MCF 10A (cell line): ENCODE measurements around the gene SPAG16. TPM values are rescaled to one million over a fixed set of nuclear protein-coding genes. Genes with fewer than 3 reads are reported as not detected.

ENCODE experiments used
- BruUV-seq: library from RNA; stranded (reverse); fragments of 400-500 nt; replicated peaks from 2 replicates; lab custom pipeline; 2021; lab: Mats Ljungman, UMichigan
- CTCF ChIA-PET: fragments of 300-600 bp; sonication (Branson Sonifier 250); formaldehyde crosslinking; extraction: SDS; loops from one replicate; lab custom pipeline; 2021; ENCODE audit warnings: antibody characterized with exemption, inconsistent platforms; lab: Yijun Ruan, JAX
- POLR2A ChIA-PET: fragments of 300-600, 350-650 bp; sonication (Branson Sonifier 250); formaldehyde crosslinking; extraction: SDS; loops from one replicate; lab custom pipeline; 2020; ENCODE audit warnings: antibody characterized with exemption, inconsistent platforms; lab: Yijun Ruan, JAX
- DNase-seq: peaks from one replicate; pipeline ENCODE4 v3.0.0-alpha.2; 2018; ENCODE audit not compliant: unreplicated experiment
- H3K27ac Mint-ChIP-seq: one replicate; pipeline ENCODE4 v1.8.0; 2022; ENCODE audit warnings: mild to moderate bottlenecking, low read depth, mixed read lengths; ENCODE audit not compliant: unreplicated experiment
- H3K27me3 Mint-ChIP-seq: one replicate; pipeline ENCODE4 v1.8.0; 2022; ENCODE audit warnings: mixed read lengths; ENCODE audit not compliant: insufficient read depth, unreplicated experiment
- H3K36me3 Mint-ChIP-seq: one replicate; pipeline ENCODE4 v1.8.0; 2022; ENCODE audit warnings: mild to moderate bottlenecking, moderate library complexity, mixed read lengths; ENCODE audit not compliant: insufficient read depth, unreplicated experiment
- H3K4me1 Mint-ChIP-seq: one replicate; pipeline ENCODE4 v1.8.0; 2022; ENCODE audit warnings: mixed read lengths; ENCODE audit not compliant: insufficient read depth, unreplicated experiment
- H3K4me3 Mint-ChIP-seq: one replicate; pipeline ENCODE4 v1.8.0; 2022; ENCODE audit warnings: mild to moderate bottlenecking, moderate library complexity, mixed read lengths; ENCODE audit not compliant: unreplicated experiment
- H3K9me3 Mint-ChIP-seq: one replicate; pipeline ENCODE4 v1.8.0; 2022; ENCODE audit warnings: mixed read lengths; ENCODE audit not compliant: unreplicated experiment
- CTCF ChIP-seq: fragments of 200-600 bp; IDR thresholded peaks from one replicate; pipeline ENCODE4 v1.8.0; 2022; ENCODE audit warnings: antibody characterized with exemption, mild to moderate bottlenecking; ENCODE audit not compliant: unreplicated experiment
- intact Hi-C: fragments of 100-400 bp; cut with micrococcal nuclease; formaldehyde crosslinking; loops from 2 replicates; pipeline ENCODE4 v1.14.1; 2022
- total RNA-seq: library from RNA; stranded (reverse); gene quantifications from 2 replicates; pipeline ENCODE4 v1.2.3, GENCODE V29; 2022

Gene SPAG16
- total RNA-seq, 1 experiment from 2014 or later, result 11.5 TPM

GRCh38 chr2:213237251-213237650 lies 47.0 kb upstream of the SPAG16 start:
- POLR2A ChIA-PET, result interaction anchor here (0.8 kb wide), 1 partner anchor 390 kb away, joined by 3 read pairs; no protein-coding TSS in a partner anchor
- no peaks in the 10 kb centered on the region for H3K36me3 Mint-ChIP-seq
- DNase-seq, result no peak
- no peak overlapping the region for H3K4me3 Mint-ChIP-seq
- CTCF ChIA-PET, result no interaction called here
- no peaks in the 10 kb centered on the region for H3K9me3 Mint-ChIP-seq
- no TSS peak for BruUV-seq
- H3K27me3 Mint-ChIP-seq, result no peaks in the 10 kb centered on the region
- H3K27ac Mint-ChIP-seq, result peak overlapping the region; percentile 83
- peaks cover 17% of the 10 kb centered on the region for H3K4me1 Mint-ChIP-seq
- no peak for TF ChIP-seq CTCF
- intact Hi-C loops, result no loop called here

GRCh38 chr2:213237787-213238186 lies 46.5 kb upstream of the SPAG16 start:
- POLR2A ChIA-PET, result no interaction called here
- CTCF ChIA-PET, result interaction anchor here (0.7 kb wide), 1 partner anchor 1323 kb away, joined by 6 read pairs; no protein-coding TSS in a partner anchor

GRCh38 chr2:213238753-213239495 lies 45.3 kb upstream of the SPAG16 start:
- H3K27me3 Mint-ChIP-seq, result no peaks in the 10 kb centered on the region
- TF ChIP-seq CTCF, result no peak
- DNase-seq, result peak; percentile 80
- peak overlapping the region; percentile 52 for H3K4me3 Mint-ChIP-seq
- ChIA-PET POLR2A (no interaction called here), CTCF (interaction anchor here (0.7 to 1.3 kb wide), 2 partner anchors 12 to 192 kb away, joined by 3 to 4 read pairs; no protein-coding TSS in a partner anchor)
- no peaks in the 10 kb centered on the region for H3K36me3 Mint-ChIP-seq
- peaks cover 17% of the 10 kb centered on the region for H3K4me1 Mint-ChIP-seq
- peak overlapping the region; percentile 83 for H3K27ac Mint-ChIP-seq
- intact Hi-C loops, result no loop called here
- BruUV-seq, result no TSS peak
- H3K9me3 Mint-ChIP-seq, result no peaks in the 10 kb centered on the region

More at GRCh38 chr2:213237787-213238186, 46.5 kb upstream of the SPAG16 start:
- no peak for DNase-seq
- TF ChIP-seq CTCF, result no peak
- Mint-ChIP-seq H3K36me3 (no peaks in the 10 kb centered on the region), H3K27me3 (no peaks in the 10 kb centered on the region), H3K4me3 (peak overlapping the region; percentile 61), H3K4me1 (peaks cover 17% of the 10 kb centered on the region), H3K9me3 (no peaks in the 10 kb centered on the region), H3K27ac (peak overlapping the region; percentile 83)
- BruUV-seq, result no TSS peak
- intact Hi-C loops, result no loop called here

GRCh38 chr2:213241817-213242216 lies 42.4 kb upstream of the SPAG16 start:
- BruUV-seq, result no TSS peak

More at GRCh38 chr2:213241817-213242216, 42.4 kb upstream of the SPAG16 start:
- TF ChIP-seq CTCF, result no peak
- H3K27me3 Mint-ChIP-seq, result no peaks in the 10 kb centered on the region
- ChIA-PET POLR2A (no interaction called here), CTCF (interaction anchor here (0.7 to 1.7 kb wide), 2 partner anchors 9 to 42 kb away, joined by 3 to 7 read pairs; no protein-coding TSS in a partner anchor)
- H3K36me3 Mint-ChIP-seq, result no peaks in the 10 kb centered on the region
- H3K4me3 Mint-ChIP-seq, result no peak overlapping the region
- H3K27ac Mint-ChIP-seq, result no peak overlapping the region
- no peak for DNase-seq
- peaks cover 10% of the 10 kb centered on the region for H3K4me1 Mint-ChIP-seq
- intact Hi-C loops, result no loop called here
- H3K9me3 Mint-ChIP-seq, result no peaks in the 10 kb centered on the region
